Measurements from ENCODE around the gene BTBD2. TPM values are rescaled to one million over a fixed set of nuclear protein-coding genes. Genes with fewer than 3 reads are reported as not detected.

BTBD2 gene
- total and polyA plus RNA-seq, 2 of the 13 experiments (the other 11 are each of a cell fraction or from before 2014, with no cell fraction given), result 28.1 to 45.3 TPM

- TF ChIP-seq, protein P1, sequence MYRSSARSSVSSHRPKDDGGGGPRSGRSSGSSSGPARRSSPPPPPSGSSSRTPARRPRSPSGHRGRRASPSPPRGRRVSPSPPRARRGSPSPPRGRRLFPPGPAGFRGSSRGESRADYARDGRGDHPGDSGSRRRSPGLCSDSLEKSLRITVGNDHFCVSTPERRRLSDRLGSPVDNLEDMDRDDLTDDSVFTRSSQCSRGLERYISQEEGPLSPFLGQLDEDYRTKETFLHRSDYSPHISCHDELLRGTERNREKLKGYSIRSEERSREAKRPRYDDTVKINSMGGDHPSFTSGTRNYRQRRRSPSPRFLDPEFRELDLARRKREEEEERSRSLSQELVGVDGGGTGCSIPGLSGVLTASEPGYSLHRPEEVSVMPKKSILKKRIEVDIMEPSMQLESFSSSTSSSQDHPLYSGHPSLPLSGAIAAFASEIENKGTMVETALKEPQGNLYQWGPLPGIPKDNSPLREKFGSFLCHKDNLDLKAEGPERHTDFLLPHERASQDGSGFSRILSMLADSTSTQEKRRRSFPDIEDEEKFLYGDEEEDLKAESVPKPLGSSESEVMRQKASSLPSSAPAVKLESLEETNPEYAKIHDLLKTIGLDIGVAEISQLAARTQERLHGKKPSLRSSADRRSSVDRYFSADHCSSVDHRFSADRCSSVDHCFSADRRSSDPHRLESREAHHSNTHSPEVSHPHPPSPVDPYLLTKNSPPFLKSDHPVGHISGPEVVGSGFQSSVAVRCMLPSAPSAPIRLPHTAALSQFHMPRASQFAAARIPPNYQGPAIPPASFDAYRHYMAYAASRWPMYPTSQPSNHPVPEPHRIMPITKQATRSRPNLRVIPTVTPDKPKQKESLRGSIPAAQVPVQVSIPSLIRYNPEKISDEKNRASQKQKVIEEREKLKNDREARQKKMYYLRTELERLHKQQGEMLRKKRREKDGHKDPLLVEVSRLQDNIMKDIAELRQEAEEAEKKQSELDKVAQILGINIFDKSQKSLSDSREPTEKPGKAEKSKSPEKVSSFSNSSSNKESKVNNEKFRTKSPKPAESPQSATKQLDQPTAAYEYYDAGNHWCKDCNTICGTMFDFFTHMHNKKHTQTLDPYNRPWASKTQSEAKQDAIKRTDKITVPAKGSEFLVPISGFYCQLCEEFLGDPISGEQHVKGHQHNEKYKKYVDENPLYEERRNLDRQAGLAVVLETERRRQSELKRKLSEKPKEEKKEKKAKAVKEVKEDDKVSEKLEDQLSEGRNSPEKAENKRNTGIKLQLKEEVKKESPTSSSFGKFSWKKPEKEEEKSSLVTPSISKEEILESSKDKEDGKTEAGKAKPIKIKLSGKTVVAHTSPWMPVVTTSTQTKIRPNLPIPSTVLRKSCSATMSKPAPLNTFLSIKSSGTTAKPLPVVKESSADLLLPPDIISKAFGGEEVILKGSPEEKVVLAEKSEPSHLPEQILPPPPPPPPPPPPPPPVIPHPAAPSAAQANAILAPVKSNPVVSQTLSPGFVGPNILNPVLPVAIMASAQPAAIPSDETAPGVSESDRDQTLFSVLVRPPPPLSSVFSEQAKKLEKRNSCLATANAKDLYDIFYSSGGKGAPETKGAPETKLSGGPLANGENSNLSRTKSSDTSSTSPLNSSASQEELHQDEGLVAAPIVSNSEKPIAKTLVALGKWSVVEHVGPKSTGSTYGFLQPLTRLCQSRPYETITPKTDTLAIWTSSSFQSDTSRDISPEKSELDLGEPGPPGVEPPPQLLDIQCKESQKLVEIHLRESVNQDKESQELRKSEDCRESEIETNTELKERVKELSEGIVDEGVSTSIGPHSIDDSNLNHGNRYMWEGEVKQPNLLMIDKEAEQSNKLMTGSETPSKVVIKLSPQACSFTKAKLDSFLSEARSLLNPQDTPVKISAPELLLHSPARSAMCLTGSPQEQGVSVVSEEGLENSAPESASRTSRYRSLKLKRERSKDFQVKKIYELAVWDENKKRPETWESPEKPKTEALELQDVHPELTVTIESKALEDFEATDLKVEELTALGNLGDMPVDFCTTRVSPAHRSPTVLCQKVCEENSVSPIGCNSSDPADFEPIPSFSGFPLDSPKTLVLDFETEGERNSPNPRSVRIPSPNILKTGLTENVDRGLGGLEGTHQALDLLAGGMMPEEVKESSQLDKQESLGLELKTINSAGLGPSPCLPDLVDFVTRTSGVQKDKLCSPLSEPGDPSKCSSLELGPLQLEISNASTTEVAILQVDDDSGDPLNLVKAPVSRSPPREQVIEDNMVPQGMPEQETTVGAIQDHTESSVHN (CRISPR knock-in tag; IDR thresholded peaks at IDR 0.05), result no peak
- no peak for TF ChIP-seq MNT (IDR thresholded peaks at IDR 0.05)
- TF ChIP-seq IRF2 (CRISPR knock-in tag; IDR thresholded peaks at IDR 0.05), result peak; percentile 57; the same call in 1 of the 2 replicates
- TF ChIP-seq KLF6 (CRISPR knock-in tag; IDR thresholded peaks at IDR 0.05), result no peak
- TF ChIP-seq CEBPG (CRISPR knock-in tag; IDR thresholded peaks at IDR 0.05), result no peak; the same call in 1 of the 2 replicates
- no peak for TF ChIP-seq STAT5B (CRISPR knock-in tag; IDR thresholded peaks at IDR 0.05)
- TF ChIP-seq ZNF740 (CRISPR knock-in tag; IDR thresholded peaks at IDR 0.05), result peak; percentile 71; the same call in 1 of the 2 replicates
- TF ChIP-seq BCL6 (CRISPR knock-in tag; IDR thresholded peaks at IDR 0.05), result 0 out of 2 replicates have a peak, but pooled peaks have one; percentile 31
- TF ChIP-seq, protein P2, sequence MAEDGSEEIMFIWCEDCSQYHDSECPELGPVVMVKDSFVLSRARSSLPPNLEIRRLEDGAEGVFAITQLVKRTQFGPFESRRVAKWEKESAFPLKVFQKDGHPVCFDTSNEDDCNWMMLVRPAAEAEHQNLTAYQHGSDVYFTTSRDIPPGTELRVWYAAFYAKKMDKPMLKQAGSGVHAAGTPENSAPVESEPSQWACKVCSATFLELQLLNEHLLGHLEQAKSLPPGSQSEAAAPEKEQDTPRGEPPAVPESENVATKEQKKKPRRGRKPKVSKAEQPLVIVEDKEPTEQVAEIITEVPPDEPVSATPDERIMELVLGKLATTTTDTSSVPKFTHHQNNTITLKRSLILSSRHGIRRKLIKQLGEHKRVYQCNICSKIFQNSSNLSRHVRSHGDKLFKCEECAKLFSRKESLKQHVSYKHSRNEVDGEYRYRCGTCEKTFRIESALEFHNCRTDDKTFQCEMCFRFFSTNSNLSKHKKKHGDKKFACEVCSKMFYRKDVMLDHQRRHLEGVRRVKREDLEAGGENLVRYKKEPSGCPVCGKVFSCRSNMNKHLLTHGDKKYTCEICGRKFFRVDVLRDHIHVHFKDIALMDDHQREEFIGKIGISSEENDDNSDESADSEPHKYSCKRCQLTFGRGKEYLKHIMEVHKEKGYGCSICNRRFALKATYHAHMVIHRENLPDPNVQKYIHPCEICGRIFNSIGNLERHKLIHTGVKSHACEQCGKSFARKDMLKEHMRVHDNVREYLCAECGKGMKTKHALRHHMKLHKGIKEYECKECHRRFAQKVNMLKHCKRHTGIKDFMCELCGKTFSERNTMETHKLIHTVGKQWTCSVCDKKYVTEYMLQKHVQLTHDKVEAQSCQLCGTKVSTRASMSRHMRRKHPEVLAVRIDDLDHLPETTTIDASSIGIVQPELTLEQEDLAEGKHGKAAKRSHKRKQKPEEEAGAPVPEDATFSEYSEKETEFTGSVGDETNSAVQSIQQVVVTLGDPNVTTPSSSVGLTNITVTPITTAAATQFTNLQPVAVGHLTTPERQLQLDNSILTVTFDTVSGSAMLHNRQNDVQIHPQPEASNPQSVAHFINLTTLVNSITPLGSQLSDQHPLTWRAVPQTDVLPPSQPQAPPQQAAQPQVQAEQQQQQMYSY (CRISPR knock-in tag; IDR thresholded peaks at IDR 0.05), result no peak
- TF ChIP-seq ZNF800 (CRISPR knock-in tag; IDR thresholded peaks at IDR 0.05), result no peak; the same call in 1 of the 2 replicates
- TF ChIP-seq ELF4 (CRISPR knock-in tag; IDR thresholded peaks at IDR 0.05; ENCODE audit: borderline replicate concordance), result peak; percentile 57; the same call in 1 of the 2 replicates
- no peak for TF ChIP-seq RFX3 (CRISPR knock-in tag; IDR thresholded peaks at IDR 0.05)
- no peak for TF ChIP-seq ZNF256 (CRISPR knock-in tag; conservative IDR thresholded peaks at IDR 0.05)
Measured at GRCh38 chr19:1942078-1942933, 73.2 kb downstream of the BTBD2 start (continued).

Measured in HepG2 (cell line).